ENCODE measurements around the gene FAM20A.

The FAM20A gene

GRCh38 chr17:68491381-68492231 lies 109.6 kb downstream of the FAM20A start:
- no peak for DNase-seq (ENCODE audit: low read depth)

- DNase-seq (ENCODE audit: low read depth): no peak
These were observed 111.2 kb downstream of the FAM20A start for GRCh38 chr17:68489919-68490318.
